NCI-H226 (cell line): Measurements from ENCODE around the gene C1orf56.
"Not testable (repeated sequence)": the region's sequence is repeated elsewhere in the genome, so short reads cannot be mapped to it uniquely, and the experiment has no call there.

Experiments used
- DNase-seq: peaks from one replicate; pipeline ENCODE4 v3.0.0-alpha.2; 2015

Gene C1orf56

GRCh38 chr1:151065089-151065645 lies 17.6 kb downstream of the C1orf56 start:
- DNase-seq: no peak

- DNase-seq: no peak
Observed at GRCh38 chr1:151067185-151067584, 19.6 kb downstream of the C1orf56 start.

DNA sequence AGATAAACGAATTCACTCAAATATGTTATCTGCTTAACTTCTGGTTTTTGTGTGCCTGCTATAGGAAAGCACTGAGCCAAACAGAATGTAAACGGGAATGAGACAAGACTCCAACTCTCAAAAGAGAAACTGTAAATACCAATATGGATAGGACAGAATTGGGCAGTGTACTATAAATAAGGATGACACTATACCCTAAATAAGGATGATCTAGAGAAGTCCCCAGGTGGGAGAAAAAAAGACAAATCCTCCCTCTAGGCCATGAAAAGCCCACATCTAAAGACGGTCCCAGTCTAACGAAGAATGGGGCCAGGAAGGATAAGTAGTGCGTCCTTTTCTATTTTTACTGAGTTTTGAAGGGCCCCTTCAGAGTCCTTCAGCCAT lies 21.5 kb downstream of the C1orf56 start:
- DNase-seq: no peak

DNA sequence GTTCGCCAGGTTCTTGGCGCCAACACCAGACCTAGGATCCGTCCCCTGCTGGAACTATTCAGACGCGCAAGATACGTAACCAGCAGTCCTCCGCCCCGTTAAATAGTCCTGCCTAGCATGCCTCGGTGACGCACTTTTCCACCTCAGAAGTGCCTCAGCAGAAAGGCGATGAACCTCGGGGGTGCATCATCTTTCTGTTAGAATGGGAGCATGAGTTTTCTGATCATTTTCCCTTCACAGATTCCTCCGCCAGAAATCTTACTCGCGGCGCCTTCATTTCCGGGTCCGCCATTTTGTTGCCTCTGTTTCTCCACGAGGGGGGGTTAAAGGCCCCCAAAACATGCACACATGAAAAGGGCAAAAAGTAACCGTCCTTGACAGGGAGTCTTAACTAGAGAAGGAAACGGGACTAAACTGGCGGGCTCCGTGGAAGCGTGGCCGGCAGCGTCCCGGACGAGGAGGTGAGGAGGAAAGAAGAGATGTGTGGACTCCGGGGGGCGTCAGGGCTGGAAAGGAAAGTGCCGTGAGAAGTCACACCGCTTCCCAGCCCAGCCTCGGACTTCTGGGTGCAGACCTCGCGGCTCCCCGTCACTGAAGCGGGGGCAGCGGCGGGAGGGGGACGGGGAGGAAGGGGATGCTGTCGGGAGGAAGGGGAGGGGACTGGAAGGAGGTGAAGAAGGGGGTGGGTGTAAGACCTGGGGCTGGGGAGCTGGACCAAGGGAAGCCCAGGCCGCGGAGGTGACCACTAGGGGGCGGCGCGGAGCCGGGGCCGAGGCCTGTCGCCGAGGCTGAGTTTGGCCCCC lies 23.1 kb downstream of the C1orf56 start, which contains the start of gene GABPB2:
GABPB2 (plus strand) TSS at position 288 of the 803 bp plus-strand sequence. CDS start 17,429 bp downstream, outside the sequence.
- peak; percentile 94 for DNase-seq

- no peak for DNase-seq
Observed at GRCh38 chr1:151072224-151072623, 24.7 kb downstream of the C1orf56 start.

GRCh38 chr1:151085953-151086559 lies 38.5 kb downstream of the C1orf56 start:
- DNase-seq: no peak

GRCh38 chr1:151097426-151097825 lies 49.9 kb downstream of the C1orf56 start:
- DNase-seq: not testable (repeated sequence)

- DNase-seq: no peak
Observed at GRCh38 chr1:151098126-151098525, 50.6 kb downstream of the C1orf56 start.
